Sigmoid colon (tissue), 7 donors: Measurements from ENCODE around the gene NT5E. TPM values are rescaled to one million over a fixed set of nuclear protein-coding genes. Genes with fewer than 3 reads are reported as not detected.

Source experiments
- DNase-seq: peaks from one replicate; pipeline ENCODE4 v3.0.0-alpha.2; 2019
- H3K27ac ChIP-seq, 4 donors: fragments of 200-600 bp; sonication (generic); one replicate each; pipeline ENCODE4 v1.5.1; 2016 to 2019; ENCODE audit warnings: mild to moderate bottlenecking in 1 of 4
- H3K27me3 ChIP-seq, 3 donors: fragments of 200-600 bp; sonication (generic); one replicate each; pipeline ENCODE4 v1.5.1; 2019; ENCODE audit warnings: mild to moderate bottlenecking in 1 of 3
- H3K36me3 ChIP-seq, 4 donors: fragments of 200-600 bp; sonication (generic); one replicate each; pipeline ENCODE4 v1.5.1; 2016 to 2019
- H3K4me1 ChIP-seq, 4 donors: fragments of 200-600 bp; sonication (generic); one replicate each; pipeline ENCODE4 v1.5.1; 2017 to 2019
- H3K4me3 ChIP-seq, 4 donors: fragments of 200-600 bp; sonication (generic); one replicate each; pipeline ENCODE4 v1.5.1; 2017 to 2019; ENCODE audit warnings: mild to moderate bottlenecking in 2 of 4, moderate library complexity in 1 of 4
- H3K9me3 ChIP-seq, 4 donors: fragments of 200-600 bp in 3 of 4; sonication (generic) in 3 of 4; one replicate each; pipeline versions ENCODE4 v1.5.1 to v1.6.1; 2013 to 2019
- EP300 ChIP-seq, 4 donors: sonication (generic); formaldehyde crosslinking; IDR thresholded peaks; one replicate each; pipeline ENCODE4 v1.6.1; 2017; ENCODE audit warnings: antibody characterized with exemption in 4 of 4
- POLR2A ChIP-seq, 2 donors: fragments of 450-650 bp; IDR thresholded peaks; one replicate each; pipeline ENCODE4 v1.6.1; 2016; ENCODE audit warnings: antibody characterized with exemption in 2 of 2, mild to moderate bottlenecking in 2 of 2, moderate library complexity in 2 of 2
- POLR2AphosphoS5 ChIP-seq, 4 donors: sonication (generic); formaldehyde crosslinking; IDR thresholded peaks; one replicate each; pipeline ENCODE4 v1.6.1; 2017; ENCODE audit warnings: antibody characterized with exemption in 4 of 4
- WGBS, 2 donors: extraction: QIAGEN DNeasy Blood & Tissue Kit; methylation state at CpG; one replicate each; pipeline ENCODE4 v1.1.7; 2013; 5-methylcytosine and 5-hydroxymethylcytosine counted together
- intact Hi-C: fragments of 100-400 bp; cut with DNase I; formaldehyde crosslinking; loops from one replicate; pipeline ENCODE4 v1.15.1; 2023
- polyA plus RNA-seq, 3 donors: library from polyadenylated mRNA; stranded (reverse); fragments of 200-250 nt; gene quantifications; one replicate each; pipeline ENCODE4 v1.2.3, GENCODE V29; 2013
- total RNA-seq, 4 donors: library from RNA; depleted of rRNA; stranded (reverse); fragments of >200 nt; gene quantifications; one replicate each; pipeline ENCODE4 v1.1.0, GENCODE V29; 2016
- TF ChIP-seq, protein P1 (sequence below), 4 experiments: fragments of 450-650 bp in 3 of 4; fragments of 200-600 bp in 1 of 4; IDR thresholded peaks; one replicate each; pipeline ENCODE4 v1.5.1; 2016 to 2019; ENCODE audit warnings: antibody characterized with exemption in 4 of 4, mild to moderate bottlenecking in 3 of 4, moderate library complexity in 2 of 4
- donor health status: healthy with polysubstance abuse.
- donor health status: Bipolar disorder and iron deficiency.
- donor health status: healthy.

The NT5E gene
- total and polyA plus RNA-seq, 7 donors: 4.6 to 70.3 (median 21.7) TPM

GRCh38 chr6:85460921-85461797 lies 11.3 kb downstream of the NT5E start:
- Histone ChIP-seq H3K4me3 (no peak overlapping the region), H3K4me1 (peaks cover 0 to 80% (median 57%) of the 10 kb centered on the region in 4 donors), H3K27ac (peak overlapping the region; percentile 51 to 78 (median 70)), H3K27me3 (no peaks in the 10 kb centered on the region), H3K36me3 (no peaks in the 10 kb centered on the region), H3K9me3 (no peaks in the 10 kb centered on the region)
- TF ChIP-seq EP300 (IDR thresholded peaks at IDR 0.05): peak in 1 of 4 donors; percentile 11
- TF ChIP-seq, protein P1, sequence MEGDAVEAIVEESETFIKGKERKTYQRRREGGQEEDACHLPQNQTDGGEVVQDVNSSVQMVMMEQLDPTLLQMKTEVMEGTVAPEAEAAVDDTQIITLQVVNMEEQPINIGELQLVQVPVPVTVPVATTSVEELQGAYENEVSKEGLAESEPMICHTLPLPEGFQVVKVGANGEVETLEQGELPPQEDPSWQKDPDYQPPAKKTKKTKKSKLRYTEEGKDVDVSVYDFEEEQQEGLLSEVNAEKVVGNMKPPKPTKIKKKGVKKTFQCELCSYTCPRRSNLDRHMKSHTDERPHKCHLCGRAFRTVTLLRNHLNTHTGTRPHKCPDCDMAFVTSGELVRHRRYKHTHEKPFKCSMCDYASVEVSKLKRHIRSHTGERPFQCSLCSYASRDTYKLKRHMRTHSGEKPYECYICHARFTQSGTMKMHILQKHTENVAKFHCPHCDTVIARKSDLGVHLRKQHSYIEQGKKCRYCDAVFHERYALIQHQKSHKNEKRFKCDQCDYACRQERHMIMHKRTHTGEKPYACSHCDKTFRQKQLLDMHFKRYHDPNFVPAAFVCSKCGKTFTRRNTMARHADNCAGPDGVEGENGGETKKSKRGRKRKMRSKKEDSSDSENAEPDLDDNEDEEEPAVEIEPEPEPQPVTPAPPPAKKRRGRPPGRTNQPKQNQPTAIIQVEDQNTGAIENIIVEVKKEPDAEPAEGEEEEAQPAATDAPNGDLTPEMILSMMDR (IDR thresholded peaks at IDR 0.05): no peak
- TF ChIP-seq POLR2AphosphoS5 (IDR thresholded peaks at IDR 0.05): peak in 2 of 4 donors; percentile 14 to 40
- no peak for TF ChIP-seq POLR2A (IDR thresholded peaks at IDR 0.05)
- intact Hi-C loops: no loop called here
- WGBS, 2 donors: 59 to 82% methylated on average over 4 of the region's 4 CpGs
- no peak for DNase-seq

DNA sequence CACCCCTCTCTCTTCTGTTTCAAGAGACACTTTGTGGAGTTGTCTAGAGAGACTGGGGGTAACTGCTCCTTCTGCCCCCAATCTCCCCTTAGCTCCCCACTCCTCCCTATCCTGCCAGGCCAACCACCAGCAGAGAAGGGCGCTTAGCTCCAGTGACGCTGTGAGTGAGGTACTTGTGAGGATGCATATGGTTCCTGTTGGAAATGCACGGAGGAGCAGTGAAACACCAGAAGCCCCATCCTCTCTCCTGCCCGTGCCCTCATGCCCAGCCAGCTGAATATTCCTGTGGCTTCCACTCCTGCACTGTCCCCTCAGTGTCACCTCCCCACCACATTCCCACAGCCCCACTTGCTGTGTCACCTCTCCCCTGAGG lies 11.9 kb downstream of the NT5E start:
- 64 to 96% methylated on average over 4 of the region's 4 CpGs for WGBS, 2 donors
- Histone ChIP-seq H3K4me3 (no peak overlapping the region), H3K4me1 (peaks cover 0 to 80% (median 57%) of the 10 kb centered on the region in 4 donors), H3K36me3 (peaks cover 0 to 2% (median 0%) of the 10 kb centered on the region in 4 donors), H3K9me3 (no peaks in the 10 kb centered on the region), H3K27me3 (no peaks in the 10 kb centered on the region), H3K27ac (peak overlapping the region; percentile 51 to 78 (median 70))
- TF ChIP-seq POLR2A (IDR thresholded peaks at IDR 0.05) (no peak), POLR2AphosphoS5 (IDR thresholded peaks at IDR 0.05) (no peak), EP300 (IDR thresholded peaks at IDR 0.05) (no peak)
- TF ChIP-seq, protein P1 (IDR thresholded peaks at IDR 0.05): no peak
- intact Hi-C loops: no loop called here
- no peak for DNase-seq

DNA sequence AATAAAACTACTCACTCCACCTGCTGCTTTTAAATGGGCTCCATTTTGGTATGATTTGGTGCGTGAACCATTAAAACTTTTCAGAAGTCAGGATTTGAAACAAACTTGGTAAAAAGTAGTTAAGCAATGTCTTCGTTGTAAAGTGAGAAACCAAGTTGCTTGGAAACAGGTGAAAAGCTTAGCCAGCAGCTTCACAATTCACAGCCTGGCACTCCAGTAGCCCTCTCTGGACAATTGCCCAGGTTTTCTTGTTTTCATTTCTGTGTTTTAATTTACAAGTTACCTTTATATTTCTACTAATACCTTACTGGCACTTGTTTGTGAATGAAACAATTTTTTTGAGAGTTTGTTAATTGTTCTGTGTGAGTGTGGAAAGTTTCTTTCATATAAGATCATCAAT lies 12.8 kb downstream of the NT5E start:
- intact Hi-C loops: no loop called here
- 64 to 90% methylated on average over 2 of the region's 2 CpGs for WGBS, 2 donors
- Histone ChIP-seq H3K4me3 (no peak overlapping the region), H3K36me3 (peaks cover 0 to 9% (median 0%) of the 10 kb centered on the region in 4 donors), H3K27ac (peak overlapping the region in 2 of 4 donors; percentile 69 to 78), H3K27me3 (no peaks in the 10 kb centered on the region), H3K4me1 (peaks cover 0 to 72% (median 53%) of the 10 kb centered on the region in 4 donors), H3K9me3 (no peaks in the 10 kb centered on the region)
- DNase-seq: no peak
- no peak for TF ChIP-seq POLR2AphosphoS5 (IDR thresholded peaks at IDR 0.05)
- TF ChIP-seq, protein P1 (IDR thresholded peaks at IDR 0.05): no peak
- no peak for TF ChIP-seq EP300 (IDR thresholded peaks at IDR 0.05)
- no peak for TF ChIP-seq POLR2A (IDR thresholded peaks at IDR 0.05)

DNA sequence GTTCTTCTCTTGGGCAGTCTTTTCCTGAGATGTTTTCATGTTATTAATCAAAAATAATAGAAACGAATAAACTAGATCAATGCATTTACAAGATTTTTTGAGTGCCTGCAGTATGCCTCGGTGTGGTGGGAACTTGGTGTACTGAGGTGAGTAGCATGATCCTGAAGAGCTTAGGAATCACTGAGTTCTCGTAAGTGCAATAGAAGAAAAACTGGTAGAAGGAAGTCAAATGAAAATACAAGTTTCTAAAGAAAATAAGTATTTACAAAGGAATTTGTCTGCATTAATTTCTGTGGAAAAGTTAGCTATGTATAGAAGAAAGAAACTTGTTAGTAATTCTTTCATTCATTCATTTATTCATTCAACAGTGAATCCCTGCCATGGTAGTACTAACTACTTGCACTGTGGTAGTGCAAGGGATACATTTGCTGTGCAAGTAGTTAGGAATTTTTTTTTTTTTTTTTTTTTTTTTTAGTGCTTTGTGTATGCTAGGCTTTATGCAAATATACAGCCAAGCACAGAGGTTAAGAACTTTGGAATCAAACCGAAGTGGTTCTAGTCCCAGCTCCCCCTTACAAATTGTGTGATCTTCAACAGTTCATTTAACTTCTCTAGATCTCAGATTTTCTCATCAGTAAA lies 13.9 kb downstream of the NT5E start:
- intact Hi-C loops: no loop called here

More for the DNA sequence above, 13.9 kb downstream of the NT5E start:
- no peaks in the 10 kb centered on the region for H3K27me3 ChIP-seq
- no peaks in the 10 kb centered on the region for H3K9me3 ChIP-seq
- no peak overlapping the region for H3K4me3 ChIP-seq
- TF ChIP-seq EP300 (IDR thresholded peaks at IDR 0.05): no peak
- no peak for TF ChIP-seq POLR2AphosphoS5 (IDR thresholded peaks at IDR 0.05)
- no peak for TF ChIP-seq POLR2A (IDR thresholded peaks at IDR 0.05)
- TF ChIP-seq, protein P1 (IDR thresholded peaks at IDR 0.05): no peak
- no peak for DNase-seq
- H3K4me1 ChIP-seq: peaks cover 0 to 61% (median 43%) of the 10 kb centered on the region in 4 donors
- H3K36me3 ChIP-seq: peaks cover 0 to 9% (median 0%) of the 10 kb centered on the region in 4 donors
- WGBS, 2 donors: 71 to 80% methylated on average over 4 of the region's 4 CpGs
- H3K27ac ChIP-seq: no peak overlapping the region
